PFSK-1 (cell line): Measurements from ENCODE around the gene OVCA2.

Experiments used
- FOXP2 ChIP-seq: optimal IDR thresholded peaks from 2 replicates; pipeline ENCODE3; 2011; ENCODE audit warnings: borderline replicate concordance, control low read depth, inconsistent platforms; ENCODE audit not compliant: insufficient read depth; ENCODE audit errors: extremely low read length, extremely low read depth
- POLR2AphosphoS5 ChIP-seq: IDR thresholded peaks from 2 replicates; pipeline ENCODE4 v1.6.1; 2012; ENCODE audit warnings: low read depth, mild to moderate bottlenecking, control low read depth, low read length, moderate library complexity
- SIN3A ChIP-seq: IDR thresholded peaks from 2 replicates; pipeline ENCODE4 v1.6.1; 2012; ENCODE audit warnings: mild to moderate bottlenecking, low read length, moderate library complexity, borderline replicate concordance; ENCODE audit not compliant: insufficient read depth
- TAF1 ChIP-seq: IDR thresholded peaks from 2 replicates; pipeline ENCODE4 v1.6.1; 2012; ENCODE audit warnings: low read length, control low read depth, borderline replicate concordance; ENCODE audit not compliant: insufficient read depth
- TF ChIP-seq, protein P1 (sequence below), 2 experiments: IDR thresholded peaks; 2 replicates each; pipeline versions ENCODE4 v1.6.1 to v1.8.0; 2011 to 2012; ENCODE audit warnings: low read depth in 2 of 2, low read length in 2 of 2, control low read depth in 1 of 2, inconsistent platforms in 1 of 2, mild to moderate bottlenecking in 1 of 2, moderate library complexity in 1 of 2; ENCODE audit not compliant: insufficient read depth in 1 of 2

The OVCA2 gene

DNA sequence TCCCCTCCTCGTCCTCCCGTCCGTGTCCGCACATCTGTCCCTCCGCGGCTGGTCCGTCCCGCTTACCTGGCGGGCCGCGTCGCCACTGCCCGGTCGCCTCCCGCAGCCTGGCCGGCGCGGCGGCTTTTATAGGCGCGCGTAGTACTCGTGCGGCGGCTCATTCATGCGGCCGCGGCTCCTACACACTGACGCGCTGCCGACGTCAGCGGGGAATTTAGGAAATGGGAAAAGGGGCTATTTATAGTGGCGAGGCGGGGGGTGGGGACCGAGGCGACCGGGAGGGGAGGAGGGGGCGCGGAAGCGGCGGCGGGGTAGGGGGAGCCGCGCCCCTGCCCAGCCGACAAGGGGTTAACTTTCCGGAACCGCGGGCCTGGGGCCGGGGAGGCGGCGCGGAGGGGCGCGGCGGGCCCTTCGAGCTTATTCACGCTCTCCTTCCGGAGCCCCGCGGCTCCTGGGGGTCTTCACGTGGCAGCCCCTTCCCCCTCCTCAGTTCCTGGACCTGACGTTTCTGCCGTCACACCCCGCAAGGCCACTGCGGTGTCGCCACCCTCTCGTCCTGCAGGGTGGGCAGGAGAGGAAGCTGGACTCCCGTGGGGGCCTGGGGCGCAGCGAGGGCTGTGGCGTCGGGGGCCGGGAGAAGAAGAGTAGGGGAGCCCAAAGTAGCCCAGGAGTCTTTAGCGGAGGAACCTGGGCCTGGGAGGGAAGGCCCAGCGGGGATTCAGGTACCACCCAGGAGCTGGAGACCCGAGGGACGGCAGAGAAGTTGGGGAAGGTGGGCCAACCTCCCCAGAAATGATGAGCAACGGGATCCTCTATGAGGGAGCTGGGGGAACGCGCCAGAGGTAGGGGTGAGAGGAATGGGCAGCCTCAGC lies 9.5 kb downstream of the OVCA2 start:
- TF ChIP-seq SIN3A (no peak), POLR2AphosphoS5 (no peak), FOXP2 (no peak), TAF1 (no peak)
- TF ChIP-seq, protein P1, sequence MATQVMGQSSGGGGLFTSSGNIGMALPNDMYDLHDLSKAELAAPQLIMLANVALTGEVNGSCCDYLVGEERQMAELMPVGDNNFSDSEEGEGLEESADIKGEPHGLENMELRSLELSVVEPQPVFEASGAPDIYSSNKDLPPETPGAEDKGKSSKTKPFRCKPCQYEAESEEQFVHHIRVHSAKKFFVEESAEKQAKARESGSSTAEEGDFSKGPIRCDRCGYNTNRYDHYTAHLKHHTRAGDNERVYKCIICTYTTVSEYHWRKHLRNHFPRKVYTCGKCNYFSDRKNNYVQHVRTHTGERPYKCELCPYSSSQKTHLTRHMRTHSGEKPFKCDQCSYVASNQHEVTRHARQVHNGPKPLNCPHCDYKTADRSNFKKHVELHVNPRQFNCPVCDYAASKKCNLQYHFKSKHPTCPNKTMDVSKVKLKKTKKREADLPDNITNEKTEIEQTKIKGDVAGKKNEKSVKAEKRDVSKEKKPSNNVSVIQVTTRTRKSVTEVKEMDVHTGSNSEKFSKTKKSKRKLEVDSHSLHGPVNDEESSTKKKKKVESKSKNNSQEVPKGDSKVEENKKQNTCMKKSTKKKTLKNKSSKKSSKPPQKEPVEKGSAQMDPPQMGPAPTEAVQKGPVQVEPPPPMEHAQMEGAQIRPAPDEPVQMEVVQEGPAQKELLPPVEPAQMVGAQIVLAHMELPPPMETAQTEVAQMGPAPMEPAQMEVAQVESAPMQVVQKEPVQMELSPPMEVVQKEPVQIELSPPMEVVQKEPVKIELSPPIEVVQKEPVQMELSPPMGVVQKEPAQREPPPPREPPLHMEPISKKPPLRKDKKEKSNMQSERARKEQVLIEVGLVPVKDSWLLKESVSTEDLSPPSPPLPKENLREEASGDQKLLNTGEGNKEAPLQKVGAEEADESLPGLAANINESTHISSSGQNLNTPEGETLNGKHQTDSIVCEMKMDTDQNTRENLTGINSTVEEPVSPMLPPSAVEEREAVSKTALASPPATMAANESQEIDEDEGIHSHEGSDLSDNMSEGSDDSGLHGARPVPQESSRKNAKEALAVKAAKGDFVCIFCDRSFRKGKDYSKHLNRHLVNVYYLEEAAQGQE (IDR thresholded peaks at IDR 0.05; ENCODE audit: insufficient read depth in 1 of 2, low read depth in 2 of 2, low read length in 2 of 2) = no peak

DNA sequence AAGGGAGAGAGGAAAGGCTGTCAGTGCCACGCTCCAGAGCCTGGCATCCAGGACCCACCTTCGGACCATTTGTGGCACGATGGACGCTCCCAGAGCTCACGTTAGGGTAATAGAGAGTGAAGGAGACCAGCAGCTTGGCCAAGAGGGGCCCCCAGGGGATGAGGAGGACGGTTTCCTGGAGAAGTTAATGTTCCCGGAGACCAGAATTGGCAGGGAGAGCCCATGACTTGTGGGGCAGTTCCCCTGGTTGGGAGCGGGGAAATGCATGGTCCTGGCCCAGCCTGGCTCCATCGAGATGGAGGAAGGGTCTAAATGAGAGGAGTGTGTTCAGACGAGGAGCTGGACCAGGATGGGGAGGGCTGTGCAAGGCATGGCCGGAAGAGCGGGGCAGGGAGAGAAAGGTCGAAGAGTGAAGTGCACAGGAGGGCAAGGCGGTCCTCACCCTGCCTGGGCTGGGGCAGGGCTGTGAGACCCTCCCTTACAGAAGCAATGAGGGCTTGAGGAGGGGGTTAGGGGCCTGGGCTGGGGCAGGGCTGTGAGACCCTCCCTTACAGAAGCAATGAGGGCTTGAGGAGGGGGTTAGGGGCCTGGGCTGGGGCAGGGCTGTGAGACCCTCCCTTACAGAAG lies 10.2 kb downstream of the OVCA2 start:
- TF ChIP-seq TAF1 (no peak), FOXP2 (no peak), POLR2AphosphoS5 (no peak), SIN3A (no peak)
- TF ChIP-seq, protein P1 (IDR thresholded peaks at IDR 0.05; ENCODE audit: insufficient read depth in 1 of 2, low read depth in 2 of 2, low read length in 2 of 2) = no peak

DNA sequence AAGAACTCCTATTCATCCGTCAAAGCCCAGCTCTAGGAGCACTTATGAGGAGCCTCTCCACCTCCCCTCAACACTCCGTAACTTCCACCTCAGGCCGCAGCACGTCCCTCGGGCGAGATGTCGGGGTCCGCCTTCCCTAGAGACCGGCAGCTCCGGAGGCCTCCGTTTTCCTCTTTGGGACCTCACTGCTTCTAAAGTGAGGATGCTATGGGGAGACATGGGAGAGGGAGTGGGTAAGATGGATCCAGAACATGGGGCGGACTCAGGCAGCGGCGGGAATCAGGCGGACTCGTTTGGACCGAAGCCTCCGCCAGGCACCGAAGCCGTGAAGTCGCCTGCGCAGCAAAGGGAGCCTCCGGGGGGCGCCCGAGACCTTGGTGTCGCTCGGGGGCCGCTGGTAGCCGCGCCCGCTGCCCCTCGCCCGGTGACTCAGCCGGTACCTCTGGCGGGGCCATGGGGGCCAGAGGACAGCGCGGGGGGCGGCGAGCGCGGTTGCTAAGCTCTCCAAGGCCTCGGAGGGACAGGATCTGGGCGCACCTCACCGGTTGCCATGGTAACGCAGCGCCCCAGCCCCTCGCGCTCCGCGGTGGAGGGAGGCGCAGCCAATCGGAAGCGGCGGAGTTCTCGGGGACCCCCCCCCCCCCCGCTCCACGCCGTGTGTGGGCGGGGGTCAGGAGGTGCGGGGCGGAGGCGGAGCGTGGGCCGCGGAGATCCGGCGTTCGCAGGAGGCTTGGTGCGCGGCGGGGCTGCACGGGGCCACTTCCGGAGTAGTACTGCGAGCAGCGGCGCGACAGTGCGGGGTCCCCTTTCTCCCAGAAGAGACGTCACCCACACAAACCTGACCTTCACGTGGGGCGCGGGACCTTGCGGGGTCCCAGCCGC lies 11.8 kb downstream of the OVCA2 start:
- TF ChIP-seq, protein P1 (IDR thresholded peaks at IDR 0.05; ENCODE audit: insufficient read depth in 1 of 2, low read depth in 2 of 2, low read length in 2 of 2) = peak in 1 of 2 experiments; percentile 65; a peak in 2 of 4 replicates
- no peak for TF ChIP-seq FOXP2
- TF ChIP-seq SIN3A = no peak

DNA sequence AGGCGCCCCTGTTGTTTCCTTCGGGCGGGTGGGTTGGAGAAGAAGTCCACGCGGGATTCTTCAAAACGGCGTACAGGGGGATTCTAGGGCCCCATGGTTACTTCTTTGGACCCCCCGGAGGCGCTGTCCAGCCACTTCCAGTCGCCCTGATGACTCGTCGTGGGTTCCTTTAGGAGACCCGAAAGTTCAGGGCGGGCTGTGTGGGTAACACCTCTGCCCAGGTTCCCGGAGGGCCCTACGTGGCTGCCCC lies 12.4 kb downstream of the OVCA2 start:
- TF ChIP-seq SIN3A = no peak
- TF ChIP-seq, protein P1 (IDR thresholded peaks at IDR 0.05; ENCODE audit: insufficient read depth in 1 of 2, low read depth in 2 of 2, low read length in 2 of 2) = peak in 1 of 2 experiments; percentile 74; a peak in 2 of 4 replicates
